DOHH2 (cell line): Measurements from ENCODE around the gene KIF22.
"Not testable (repeated sequence)": the region's sequence is repeated elsewhere in the genome, so short reads cannot be mapped to it uniquely, and the experiment has no call there.

Source experiments
- H3F3A ChIP-seq: fragments of 200-600 bp; sonication (generic), shearing (Covaris generic); 2 replicates; pipeline ENCODE4 v1.6.0; 2016; ENCODE audit warnings: antibody characterized with exemption, mild to moderate bottlenecking; ENCODE audit not compliant: control insufficient read depth, insufficient read depth
- H3K27ac ChIP-seq: fragments of 200-600 bp; sonication (generic); 2 replicates; pipeline ENCODE4 v1.5.1; 2014; ENCODE audit warnings: low read depth, mild to moderate bottlenecking, low read length, moderate library complexity
- H3K27me3 ChIP-seq: fragments of 200-600 bp; sonication (generic); 2 replicates; pipeline ENCODE4 v1.6.1; 2014; ENCODE audit warnings: mild to moderate bottlenecking, low read length, mixed read lengths; ENCODE audit not compliant: control insufficient read depth
- H3K36me3 ChIP-seq: fragments of 200-600 bp; sonication (generic); 2 replicates; pipeline ENCODE4 v1.6.1; 2014; ENCODE audit warnings: mild to moderate bottlenecking, low read length, moderate library complexity, mixed read lengths; ENCODE audit not compliant: control insufficient read depth
- H3K4me1 ChIP-seq: fragments of 200-600 bp; sonication (generic); 2 replicates; pipeline ENCODE4 v1.6.1; 2014; ENCODE audit warnings: mild to moderate bottlenecking, low read length, mixed read lengths; ENCODE audit not compliant: control insufficient read depth
- H3K4me2 ChIP-seq: fragments of 200-600 bp; sonication (generic); 2 replicates; pipeline ENCODE4 v1.6.0; 2014; ENCODE audit warnings: mild to moderate bottlenecking, low read length, moderate library complexity
- H3K4me3 ChIP-seq: fragments of 200-600 bp; sonication (generic); 2 replicates; pipeline ENCODE4 v1.5.1; 2014; ENCODE audit warnings: mild to moderate bottlenecking, low read length, mixed read lengths
- H3K79me2 ChIP-seq: fragments of 200-600 bp; sonication (generic); 2 replicates; pipeline ENCODE4 v1.6.1; 2014; ENCODE audit warnings: mild to moderate bottlenecking, low read length, mixed read lengths; ENCODE audit not compliant: control insufficient read depth
- H3K9me2 ChIP-seq: fragments of 200-600 bp; sonication (generic); replicated peaks from 2 replicates; pipeline ENCODE4 v1.6.1; 2014; ENCODE audit warnings: mild to moderate bottlenecking, low read length, mixed read lengths; ENCODE audit not compliant: control insufficient read depth
- H3K9me3 ChIP-seq: fragments of 200-600 bp; sonication (generic); 2 replicates; pipeline ENCODE4 v1.6.1; 2014; ENCODE audit warnings: antibody characterized with exemption, low read length, mixed read lengths; ENCODE audit not compliant: control insufficient read depth, insufficient read depth
- H4K20me1 ChIP-seq: fragments of 200-600 bp; sonication (generic); 2 replicates; pipeline ENCODE4 v1.6.0; 2014; ENCODE audit warnings: low read depth, mild to moderate bottlenecking, antibody characterized with exemption, low read length, moderate library complexity; ENCODE audit not compliant: control insufficient read depth, insufficient read depth
- EZH2phosphoT487 ChIP-seq: fragments of 200-600 bp; sonication (generic); IDR thresholded peaks from 2 replicates; pipeline ENCODE4 v1.6.1; 2017; ENCODE audit warnings: borderline replicate concordance, mild to moderate bottlenecking, antibody characterized with exemption, low read length, moderate library complexity, mixed read lengths
- TF ChIP-seq, protein P1 (sequence below): fragments of 200-600 bp; sonication (generic); IDR thresholded peaks from one replicate; pipeline ENCODE4 v1.5.1; 2014; ENCODE audit warnings: antibody characterized with exemption, mild to moderate bottlenecking, low read depth, low read length; ENCODE audit not compliant: poor library complexity, severe bottlenecking

Gene KIF22

DNA sequence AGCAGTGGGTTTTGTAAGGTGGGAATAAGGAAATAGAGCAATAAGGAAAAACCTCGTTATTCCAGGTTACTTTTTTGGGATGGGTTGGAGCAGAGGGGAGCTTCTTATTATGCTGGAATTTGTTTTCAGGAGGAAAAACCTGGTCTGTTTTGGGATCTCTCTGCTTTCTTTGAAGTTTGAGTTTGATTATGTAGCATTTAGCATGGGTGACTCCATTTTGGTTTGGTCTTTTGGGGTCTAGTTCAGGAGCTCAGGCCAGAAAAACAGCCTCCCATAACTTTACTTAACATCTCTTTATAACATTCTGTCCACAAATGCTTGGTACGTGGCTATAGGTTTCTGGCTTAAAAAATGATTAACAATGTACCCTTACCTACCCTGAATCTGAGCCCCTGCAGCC is 21.0 kb upstream of the KIF22 start:
- H3F3A ChIP-seq = no peaks in the 10 kb centered on the region
- no peaks in the 10 kb centered on the region for H3K4me1 ChIP-seq
- no peak overlapping the region for H3K4me2 ChIP-seq
- no peaks in the 10 kb centered on the region for H4K20me1 ChIP-seq
- no peaks in the 10 kb centered on the region for H3K9me2 ChIP-seq
- H3K36me3 ChIP-seq = no peaks in the 10 kb centered on the region
- TF ChIP-seq, protein P1, sequence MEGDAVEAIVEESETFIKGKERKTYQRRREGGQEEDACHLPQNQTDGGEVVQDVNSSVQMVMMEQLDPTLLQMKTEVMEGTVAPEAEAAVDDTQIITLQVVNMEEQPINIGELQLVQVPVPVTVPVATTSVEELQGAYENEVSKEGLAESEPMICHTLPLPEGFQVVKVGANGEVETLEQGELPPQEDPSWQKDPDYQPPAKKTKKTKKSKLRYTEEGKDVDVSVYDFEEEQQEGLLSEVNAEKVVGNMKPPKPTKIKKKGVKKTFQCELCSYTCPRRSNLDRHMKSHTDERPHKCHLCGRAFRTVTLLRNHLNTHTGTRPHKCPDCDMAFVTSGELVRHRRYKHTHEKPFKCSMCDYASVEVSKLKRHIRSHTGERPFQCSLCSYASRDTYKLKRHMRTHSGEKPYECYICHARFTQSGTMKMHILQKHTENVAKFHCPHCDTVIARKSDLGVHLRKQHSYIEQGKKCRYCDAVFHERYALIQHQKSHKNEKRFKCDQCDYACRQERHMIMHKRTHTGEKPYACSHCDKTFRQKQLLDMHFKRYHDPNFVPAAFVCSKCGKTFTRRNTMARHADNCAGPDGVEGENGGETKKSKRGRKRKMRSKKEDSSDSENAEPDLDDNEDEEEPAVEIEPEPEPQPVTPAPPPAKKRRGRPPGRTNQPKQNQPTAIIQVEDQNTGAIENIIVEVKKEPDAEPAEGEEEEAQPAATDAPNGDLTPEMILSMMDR = no peak
- no peak for TF ChIP-seq EZH2phosphoT487
- no peaks in the 10 kb centered on the region; the same call in 1 of the 2 replicates for H3K27me3 ChIP-seq
- no peak overlapping the region for H3K4me3 ChIP-seq
- H3K9me3 ChIP-seq = no peaks in the 10 kb centered on the region
- no peaks in the 10 kb centered on the region for H3K79me2 ChIP-seq
- no peak overlapping the region for H3K27ac ChIP-seq

DNA sequence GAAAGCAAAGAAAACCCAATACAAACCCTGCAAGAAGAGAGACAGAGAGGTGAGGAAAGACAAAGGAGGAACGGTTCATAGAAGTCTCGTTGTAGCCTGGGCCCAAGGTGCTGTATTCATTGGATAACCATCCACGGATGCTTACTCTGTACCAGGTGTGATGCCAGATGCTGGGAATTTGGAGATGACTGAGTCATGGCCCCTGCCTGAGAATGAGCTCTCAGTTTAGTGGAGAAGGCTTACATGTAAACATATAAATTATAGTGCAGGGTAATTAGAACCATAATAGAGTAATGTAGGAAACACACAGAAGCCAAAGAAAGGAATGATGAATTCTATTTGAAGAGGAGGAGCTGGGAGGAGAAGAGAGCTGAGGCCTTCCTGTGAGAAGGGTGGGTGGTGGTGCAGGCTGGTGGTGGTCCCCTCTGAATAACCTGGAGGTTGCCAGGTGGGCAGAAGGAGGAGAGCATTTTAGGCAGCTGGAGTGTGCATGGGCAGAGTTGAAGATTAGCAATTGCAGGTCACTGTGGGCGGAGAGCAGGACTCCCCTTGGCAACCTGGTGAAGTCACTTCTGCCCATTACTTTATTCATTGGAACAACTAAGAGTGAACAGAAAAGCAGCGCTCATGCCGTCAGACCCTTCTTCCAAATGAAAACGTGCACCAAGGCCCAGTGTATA is 20.2 kb upstream of the KIF22 start:
- Histone ChIP-seq H3K27me3 (no peaks in the 10 kb centered on the region), H3F3A (no peaks in the 10 kb centered on the region), H4K20me1 (no peaks in the 10 kb centered on the region), H3K4me1 (no peaks in the 10 kb centered on the region), H3K27ac (no peak overlapping the region), H3K4me2 (no peak overlapping the region), H3K79me2 (no peaks in the 10 kb centered on the region), H3K36me3 (no peaks in the 10 kb centered on the region), H3K4me3 (no peak overlapping the region), H3K9me2 (no peaks in the 10 kb centered on the region), H3K9me3 (no peaks in the 10 kb centered on the region)
- no peak for TF ChIP-seq EZH2phosphoT487
- TF ChIP-seq, protein P1 = no peak

DNA sequence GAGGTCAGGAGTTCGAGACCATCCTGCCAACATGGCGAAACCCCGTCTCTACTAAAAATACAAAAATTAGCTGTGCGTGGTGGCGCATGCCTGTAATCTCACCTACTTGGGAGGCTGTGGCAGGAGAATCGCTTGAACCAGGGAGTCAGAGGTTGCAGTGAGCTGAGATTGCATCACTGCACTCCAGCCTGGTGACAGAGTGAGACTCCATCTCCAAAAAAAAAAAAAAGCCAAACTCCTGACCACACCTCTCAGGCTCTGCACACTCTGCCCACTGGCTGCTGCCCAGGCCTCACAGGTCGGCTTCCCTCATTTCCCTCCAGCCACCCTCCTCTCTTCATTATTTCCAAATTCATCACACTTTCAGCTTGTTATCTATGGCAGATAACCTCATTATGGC is 18.2 kb upstream of the KIF22 start:
- not testable (repeated sequence) for H3K9me3 ChIP-seq, H3K9me2 ChIP-seq, H3K4me1 ChIP-seq, H3K27me3 ChIP-seq, H3K27ac ChIP-seq, H4K20me1 ChIP-seq, H3K4me3 ChIP-seq, H3F3A ChIP-seq, H3K36me3 ChIP-seq, H3K4me2 ChIP-seq, H3K79me2 ChIP-seq

DNA sequence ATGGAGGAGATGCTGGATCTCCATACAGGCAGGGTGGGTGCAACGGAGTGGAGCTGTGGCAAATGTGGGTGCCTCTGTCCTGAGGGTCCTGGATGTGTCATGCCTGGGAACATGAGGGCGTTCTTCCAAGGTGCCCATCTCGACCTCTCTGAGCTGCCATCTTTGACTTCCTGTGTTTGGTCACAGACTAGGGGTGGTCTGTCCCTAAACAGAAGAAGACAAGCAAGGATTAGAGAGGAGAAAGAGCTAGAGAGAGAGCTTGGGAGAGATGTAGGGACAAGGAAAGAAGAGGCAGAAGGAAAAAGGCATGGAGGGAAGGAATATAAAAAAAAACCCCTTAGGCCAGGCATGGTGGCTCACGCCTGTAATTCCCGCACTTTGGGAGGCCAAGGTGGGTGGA is 15.8 kb upstream of the KIF22 start:
- Histone ChIP-seq H3K27me3 (peaks cover 10% of the 10 kb centered on the region; the same call in 1 of the 2 replicates), H3K27ac (no peak overlapping the region), H3K9me3 (no peaks in the 10 kb centered on the region), H3K4me3 (no peak overlapping the region), H3K79me2 (no peaks in the 10 kb centered on the region), H3K4me1 (no peaks in the 10 kb centered on the region), H3F3A (no peaks in the 10 kb centered on the region), H4K20me1 (no peaks in the 10 kb centered on the region), H3K9me2 (no peaks in the 10 kb centered on the region), H3K36me3 (no peaks in the 10 kb centered on the region), H3K4me2 (no peak overlapping the region)
- TF ChIP-seq, protein P1 = no peak
- no peak for TF ChIP-seq EZH2phosphoT487
